ENCODE results near the gene CPXCR1.
"Not testable (repeated sequence)": the region's sequence is repeated elsewhere in the genome, so short reads cannot be mapped to it uniquely, and the experiment has no call there.

The CPXCR1 gene

DNA sequence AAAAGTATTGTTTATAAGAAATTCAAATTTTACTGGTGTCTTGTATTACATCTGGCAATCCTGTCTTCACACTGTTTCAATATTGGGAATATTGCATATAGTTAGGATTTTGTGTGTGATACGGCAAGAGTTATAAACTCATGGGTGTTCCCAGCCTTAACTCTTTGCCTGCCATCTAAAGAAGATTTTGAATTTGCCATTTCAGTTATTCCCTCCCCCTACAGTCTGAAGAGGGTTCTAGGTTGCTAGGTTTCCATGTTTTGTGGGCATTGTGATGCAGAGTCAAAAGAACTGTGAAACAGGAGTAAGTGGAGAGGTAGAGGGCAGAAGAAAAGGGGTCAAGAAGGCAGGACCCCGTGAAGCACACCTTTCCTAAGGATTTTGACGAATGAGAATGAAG lies at the start of gene CPXCR1:
Gene CPXCR1 (plus strand): TSS at position 301 of the 400 bp plus-strand sequence. CDS start 6,190 bp downstream, outside the sequence.
- TF ChIP-seq, protein P1, sequence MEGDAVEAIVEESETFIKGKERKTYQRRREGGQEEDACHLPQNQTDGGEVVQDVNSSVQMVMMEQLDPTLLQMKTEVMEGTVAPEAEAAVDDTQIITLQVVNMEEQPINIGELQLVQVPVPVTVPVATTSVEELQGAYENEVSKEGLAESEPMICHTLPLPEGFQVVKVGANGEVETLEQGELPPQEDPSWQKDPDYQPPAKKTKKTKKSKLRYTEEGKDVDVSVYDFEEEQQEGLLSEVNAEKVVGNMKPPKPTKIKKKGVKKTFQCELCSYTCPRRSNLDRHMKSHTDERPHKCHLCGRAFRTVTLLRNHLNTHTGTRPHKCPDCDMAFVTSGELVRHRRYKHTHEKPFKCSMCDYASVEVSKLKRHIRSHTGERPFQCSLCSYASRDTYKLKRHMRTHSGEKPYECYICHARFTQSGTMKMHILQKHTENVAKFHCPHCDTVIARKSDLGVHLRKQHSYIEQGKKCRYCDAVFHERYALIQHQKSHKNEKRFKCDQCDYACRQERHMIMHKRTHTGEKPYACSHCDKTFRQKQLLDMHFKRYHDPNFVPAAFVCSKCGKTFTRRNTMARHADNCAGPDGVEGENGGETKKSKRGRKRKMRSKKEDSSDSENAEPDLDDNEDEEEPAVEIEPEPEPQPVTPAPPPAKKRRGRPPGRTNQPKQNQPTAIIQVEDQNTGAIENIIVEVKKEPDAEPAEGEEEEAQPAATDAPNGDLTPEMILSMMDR (IDR thresholded peaks at IDR 0.05), result no peak
- Histone ChIP-seq H3K27ac (no peak within 1 kb of the TSS), H3K4me3 (no peak within 1 kb of the TSS)
- no peak for DNase-seq (ENCODE audit: low spot score)

DNA sequence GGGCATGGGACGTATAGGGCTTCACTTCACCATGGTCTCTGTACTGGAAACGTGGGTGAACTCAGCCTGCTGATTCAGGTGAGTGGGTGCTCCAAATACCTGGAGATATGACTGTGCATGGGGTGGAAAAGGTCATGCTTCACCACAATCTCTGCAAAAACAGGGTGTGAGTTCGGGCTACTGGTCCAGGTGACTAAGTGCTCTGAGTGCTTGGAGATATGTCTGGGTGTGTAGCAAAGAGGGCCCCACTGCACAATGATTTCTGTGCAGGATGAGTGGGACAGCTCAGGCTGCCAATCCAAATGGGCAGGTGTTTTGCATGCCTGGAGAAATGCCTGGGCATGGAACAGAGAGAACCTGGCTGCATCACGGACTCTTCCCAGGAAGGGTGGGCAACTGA lies 11.2 kb upstream of the CPXCR1 start:
- H3K27ac ChIP-seq, result no peak overlapping the region
- H3K4me3 ChIP-seq, result no peak overlapping the region
- DNase-seq (ENCODE audit: low spot score), result no peak
- TF ChIP-seq, protein P1 (IDR thresholded peaks at IDR 0.05), result no peak

DNA sequence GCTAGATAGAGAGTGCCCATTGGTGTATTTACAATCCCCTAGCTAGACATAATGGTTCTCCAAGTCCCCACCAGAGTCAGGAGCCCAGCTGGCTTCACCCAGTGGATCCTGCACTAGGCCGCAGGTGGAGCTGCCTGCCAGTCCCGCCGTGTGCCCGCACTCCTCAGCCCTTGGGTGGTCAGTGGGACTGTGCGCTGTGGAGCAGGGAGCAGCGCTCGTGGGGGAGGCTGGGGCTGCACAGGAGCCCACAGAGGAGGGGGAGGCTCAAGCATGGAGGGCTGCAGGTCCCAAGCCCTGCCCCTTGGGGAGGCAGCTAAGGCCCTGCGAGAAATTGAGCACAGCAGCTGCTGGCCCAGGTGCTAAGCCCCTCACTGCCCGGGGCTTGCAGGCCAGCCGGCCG lies 810 bp upstream of the CPXCR1 start:
- H3K27ac ChIP-seq; H3K4me3 ChIP-seq; DNase-seq (ENCODE audit: low spot score): not testable (repeated sequence)

DNA sequence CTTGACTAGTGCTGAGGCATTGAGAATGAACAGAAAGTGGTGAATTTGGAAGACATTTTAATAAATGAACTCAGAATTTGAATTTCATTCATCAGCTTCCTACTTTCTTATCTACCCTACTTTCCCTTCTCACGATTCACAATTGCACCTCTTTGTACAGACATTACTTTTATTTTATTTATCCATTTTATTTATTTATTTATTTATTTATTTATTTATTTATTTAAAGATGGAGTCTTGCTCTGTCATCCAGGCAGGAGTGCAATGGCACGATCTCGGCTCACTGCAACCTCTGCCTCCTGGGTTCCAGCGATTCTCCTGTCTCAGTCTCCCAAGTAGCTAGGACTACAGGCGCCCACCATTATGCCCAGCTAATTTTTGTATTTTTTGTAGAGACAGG lies 5.3 kb downstream of the CPXCR1 start:
- not testable (repeated sequence) for DNase-seq (ENCODE audit: low spot score); H3K4me3 ChIP-seq; H3K27ac ChIP-seq

DNA sequence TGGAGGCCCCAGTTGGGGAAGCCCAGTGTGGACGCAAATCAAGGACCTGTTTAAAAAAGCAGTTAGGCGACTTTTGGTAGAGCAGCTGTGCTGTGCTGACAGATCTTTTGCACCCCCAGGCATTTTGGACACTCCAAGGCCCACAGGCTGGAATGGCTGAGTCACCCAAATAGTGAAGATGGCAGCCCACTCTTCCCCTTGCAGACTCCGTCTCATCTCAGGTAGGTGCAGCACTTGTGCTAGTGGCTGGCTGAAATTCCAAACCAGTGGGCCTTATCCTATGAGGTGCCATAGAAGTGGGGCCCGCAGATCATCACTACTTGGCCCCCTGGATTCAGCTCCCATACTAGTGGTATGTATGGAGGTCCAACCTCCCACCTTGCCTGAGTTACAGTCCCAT lies 42.8 kb downstream of the CPXCR1 start:
- TF ChIP-seq, protein P1 (IDR thresholded peaks at IDR 0.05), result no peak
- H3K4me3 ChIP-seq, result no peak overlapping the region
- H3K27ac ChIP-seq, result no peak overlapping the region
- DNase-seq (ENCODE audit: low spot score), result no peak

Measured in coronary artery (tissue), 2 donors.